H4 (cell line): Measurements from ENCODE around the gene SPAST. TPM values are rescaled to one million over a fixed set of nuclear protein-coding genes. Genes with fewer than 3 reads are reported as not detected.
"Not testable (repeated sequence)": the region's sequence is repeated elsewhere in the genome, so short reads cannot be mapped to it uniquely, and the experiment has no call there.

Source experiments
- DNase-seq: peaks from one replicate; pipeline ENCODE4 v3.0.0-alpha.2; 2015; ENCODE audit warnings: low spot score
- total RNA-seq: library from RNA; depleted of rRNA; stranded (reverse); fragments of >200 nt; shearing (Covaris generic); gene quantifications from 2 replicates; pipeline ENCODE4 v1.2.3, GENCODE V29; 2014; rRNA removed

The SPAST gene
- total RNA-seq, 1 experiment from 2014 or later: 9.4 TPM

DNA sequence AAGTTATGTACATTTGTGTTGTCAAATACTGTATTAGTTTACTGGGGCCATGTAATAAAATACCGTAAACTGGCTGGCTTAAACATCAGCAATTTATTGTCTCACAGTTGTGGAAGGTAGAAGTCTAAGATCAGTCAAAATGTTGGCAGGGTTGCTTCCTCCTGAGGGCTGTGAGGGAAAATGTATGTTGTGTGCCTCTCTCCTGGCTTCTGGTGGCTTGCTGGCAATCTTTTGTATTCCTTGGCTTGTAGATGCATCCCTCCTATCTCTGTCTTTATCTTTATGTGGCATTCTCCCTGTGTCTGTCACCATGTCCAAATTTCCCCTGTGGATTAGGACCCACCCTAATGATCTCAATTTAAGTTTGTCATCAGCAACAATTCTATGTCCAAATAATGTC is 65.3 kb downstream of the SPAST start:
- DNase-seq: no peak

- no peak for DNase-seq
These were observed 65.7 kb downstream of the SPAST start for GRCh38 chr2:32129086-32129485.

DNA sequence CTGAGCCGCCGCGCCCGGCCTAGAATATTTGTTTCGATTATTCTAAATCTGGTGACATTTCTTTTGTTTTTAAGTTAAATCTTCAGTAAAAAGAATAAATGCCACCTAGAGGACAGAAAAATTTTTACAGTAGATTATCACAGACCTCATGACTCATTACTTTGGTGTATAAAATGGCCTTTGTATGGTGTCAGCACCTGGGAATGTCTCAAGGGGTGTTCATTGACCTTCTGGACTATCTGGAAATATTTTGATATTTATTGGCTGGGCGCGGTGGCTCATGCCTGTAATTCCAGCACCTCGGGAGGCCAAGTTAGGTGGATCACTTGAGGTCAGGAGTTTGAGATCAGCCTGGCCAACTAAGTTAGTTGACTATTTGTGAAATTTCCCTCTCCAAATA is 72.1 kb downstream of the SPAST start:
- peak; percentile 42 for DNase-seq

DNA sequence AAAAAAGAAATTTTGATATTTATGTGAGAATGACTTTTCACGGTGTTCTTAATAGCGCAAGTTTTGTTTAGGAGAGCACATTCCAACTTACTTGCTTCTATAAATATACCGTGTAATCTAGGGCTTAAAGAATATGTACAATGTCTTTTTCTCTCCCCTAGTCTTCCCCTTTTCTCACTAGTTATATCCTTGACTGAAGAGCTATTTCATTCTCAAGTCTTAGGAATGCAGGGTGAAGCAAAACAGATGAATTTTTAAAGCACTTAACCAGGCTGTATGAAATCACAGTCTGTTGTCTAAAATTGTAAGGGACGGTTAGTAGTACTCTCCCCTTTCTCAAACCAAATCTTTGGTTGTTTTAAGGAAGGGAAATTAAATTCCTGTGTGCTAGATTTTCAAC is 72.7 kb downstream of the SPAST start:
- DNase-seq: no peak

DNA sequence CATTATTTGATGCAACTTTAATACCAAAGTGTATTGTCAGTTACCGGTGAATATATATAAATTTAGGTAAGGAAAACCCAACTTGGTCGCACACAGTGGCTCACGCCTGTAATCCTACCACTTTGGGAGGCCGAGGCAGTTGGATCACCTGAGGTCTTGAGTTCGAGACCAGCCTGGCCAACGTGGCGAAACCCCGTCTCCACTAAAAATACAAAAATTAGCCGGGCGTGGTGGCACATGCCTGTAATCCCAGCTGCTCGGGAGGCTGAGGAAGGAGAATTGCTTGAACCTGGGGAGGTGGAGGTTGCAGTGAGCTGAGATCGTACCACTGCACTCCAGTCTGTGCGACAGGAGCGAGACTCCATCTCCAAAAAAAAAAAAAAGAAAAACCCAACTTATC is 88.2 kb downstream of the SPAST start:
- DNase-seq: not testable (repeated sequence)

GRCh38 chr2:32159678-32160077 is 96.3 kb downstream of the SPAST start:
- DNase-seq: no peak

DNA sequence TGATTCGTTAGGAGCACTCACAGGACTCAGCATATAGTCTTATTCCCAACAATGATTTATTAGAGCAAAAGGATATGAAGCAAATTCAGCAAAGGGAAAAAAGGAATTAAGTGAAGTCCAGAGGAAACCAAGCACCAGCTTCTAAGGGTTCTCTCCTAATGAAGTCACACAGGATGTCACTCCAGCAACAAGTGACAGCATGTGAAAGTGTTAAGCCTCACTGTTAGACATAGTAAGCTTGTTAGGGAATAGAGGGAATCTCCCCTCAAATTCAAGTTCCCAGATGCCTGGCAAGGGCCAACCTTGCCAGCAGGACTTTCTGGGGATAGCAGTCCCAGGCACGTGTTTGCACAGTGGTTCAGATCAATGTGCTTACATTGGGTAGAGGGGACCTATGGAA is 97.9 kb downstream of the SPAST start:
- no peak for DNase-seq

GRCh38 chr2:32164254-32164653 is 100.9 kb downstream of the SPAST start:
- not testable (repeated sequence) for DNase-seq

GRCh38 chr2:32165027-32165347 is 101.6 kb downstream of the SPAST start:
- not testable (repeated sequence) for DNase-seq

DNA sequence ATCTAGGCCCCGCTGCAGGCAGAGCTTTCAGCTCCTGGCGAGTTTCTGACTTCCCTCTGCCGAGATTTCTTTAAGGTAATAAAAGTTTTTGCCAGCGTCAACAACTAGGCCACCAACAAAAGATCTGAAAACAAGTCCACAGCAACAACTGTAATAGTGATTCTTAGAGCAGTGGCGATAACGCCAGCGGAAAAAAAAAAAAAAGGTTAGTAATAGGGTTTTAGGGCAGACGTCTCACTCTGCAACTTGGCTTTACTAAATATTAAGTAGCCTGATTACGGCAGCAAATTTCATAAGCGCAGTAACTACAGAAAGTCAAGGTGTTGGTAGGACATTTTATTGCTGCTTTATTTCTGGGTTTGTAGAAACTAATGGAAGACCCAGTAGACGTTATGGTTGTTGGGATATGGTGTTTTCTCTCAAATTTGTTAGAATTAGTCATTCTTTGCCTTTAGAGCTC is 102.8 kb downstream of the SPAST start:
- no peak for DNase-seq

DNA sequence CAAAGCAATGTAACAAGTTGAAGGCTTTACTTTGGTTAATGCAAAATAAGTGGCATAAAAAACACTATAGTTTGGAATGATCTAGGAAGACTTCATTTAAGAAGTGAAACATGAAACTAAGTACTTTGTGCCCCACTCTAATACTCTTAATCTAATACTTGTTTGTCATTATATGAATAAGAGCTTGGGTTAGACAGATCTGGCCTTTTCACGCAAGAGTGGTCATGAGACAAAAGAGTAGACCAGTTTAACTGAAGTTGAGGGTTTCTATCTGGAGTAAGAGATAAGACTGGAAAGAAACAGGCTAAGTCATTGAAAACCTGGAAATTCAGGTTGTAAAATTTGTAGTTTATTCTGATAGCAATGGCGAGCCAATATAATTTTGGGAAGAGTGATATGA is 105.2 kb downstream of the SPAST start:
- no peak for DNase-seq

DNA sequence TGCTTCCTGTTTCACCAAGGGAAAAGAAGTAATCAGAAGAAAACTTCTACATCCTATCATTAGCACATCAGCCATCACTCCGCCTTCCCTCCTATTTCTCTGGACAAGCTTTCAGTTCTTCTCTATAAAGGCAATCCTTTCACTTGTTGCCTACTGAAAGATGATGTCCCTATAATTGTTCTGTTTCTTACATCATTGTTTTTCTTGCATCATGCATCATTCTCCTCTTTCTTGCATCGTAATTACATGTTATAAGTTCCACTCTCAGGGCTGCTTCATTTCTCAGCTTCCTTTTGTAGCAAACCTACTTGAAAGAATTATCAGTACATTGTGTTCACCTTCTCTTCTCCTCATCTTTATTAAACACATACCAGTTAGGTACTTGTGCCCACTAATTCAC is 109.5 kb downstream of the SPAST start:
- no peak for DNase-seq

DNA sequence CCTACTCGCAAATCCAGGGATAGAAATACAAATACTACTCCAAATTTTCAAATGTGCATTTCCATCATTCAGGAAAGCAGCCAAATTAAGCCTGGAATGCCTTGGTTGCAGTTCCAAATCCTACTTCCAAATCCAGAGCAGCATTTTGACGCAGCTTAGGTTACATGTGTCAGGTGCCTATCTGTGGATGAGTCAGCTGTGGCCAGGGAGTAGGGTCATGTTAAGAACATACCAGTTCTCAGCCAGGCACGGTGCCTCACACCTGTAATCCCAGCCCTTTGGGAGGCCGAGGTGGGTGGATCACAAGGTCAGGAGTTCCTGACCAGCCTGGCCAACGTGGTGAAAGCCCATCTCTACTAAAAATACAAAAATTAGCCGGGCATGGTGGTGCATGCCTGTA is 119.3 kb downstream of the SPAST start:
- DNase-seq: no peak

DNA sequence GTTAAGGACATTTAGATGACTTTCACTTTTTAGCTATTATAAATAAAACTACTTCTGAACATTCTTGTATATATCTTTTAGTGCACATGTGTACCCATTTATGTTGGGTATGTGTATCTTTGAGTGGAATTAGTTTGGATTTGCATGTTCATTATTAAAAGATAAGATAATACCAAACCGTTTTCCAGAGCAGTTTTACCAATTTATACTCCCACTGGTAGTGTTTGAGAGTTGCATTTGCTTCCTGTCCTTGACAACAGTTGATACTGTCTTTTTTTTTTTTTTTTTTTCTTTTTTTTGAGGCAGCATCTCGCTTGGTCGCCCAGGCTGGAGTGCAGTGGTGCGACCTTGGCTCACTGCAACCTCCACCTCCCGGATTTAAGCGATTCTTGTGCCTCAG is 125.7 kb downstream of the SPAST start:
- DNase-seq: no peak

DNA sequence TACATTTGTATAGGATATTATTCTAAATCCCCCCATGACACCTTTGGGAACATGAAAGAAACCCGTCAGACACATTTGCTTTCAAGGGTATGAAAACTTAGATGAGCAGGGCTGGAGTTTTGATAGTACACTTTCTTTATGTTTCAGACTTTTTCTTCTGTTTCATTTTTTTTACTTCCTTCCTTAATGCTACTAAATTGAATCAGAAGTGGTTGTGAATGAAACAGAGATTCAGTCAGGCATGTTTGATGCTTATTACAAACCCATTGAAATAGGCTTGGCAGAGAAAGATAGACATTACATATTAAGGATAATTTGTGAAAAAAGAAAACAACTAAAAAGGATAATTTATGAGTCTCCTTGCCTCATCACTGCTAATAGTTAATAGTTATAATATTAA is 129.1 kb downstream of the SPAST start:
- no peak for DNase-seq

GRCh38 chr2:32200814-32201213 is 137.5 kb downstream of the SPAST start:
- DNase-seq: no peak

- not testable (repeated sequence) for DNase-seq
These were observed 140.1 kb downstream of the SPAST start for GRCh38 chr2:32203428-32203827.

Other genes with a start within 250 kb of the SPAST start
- 23.1 and 31.4 TPM in 2 replicates for gene MEMO1, start 52.5 kb upstream of the SPAST start, total RNA-seq
- 72.2 and 86.0 TPM in 2 replicates for gene DPY30, start 23.8 kb upstream of the SPAST start, total RNA-seq
- gene SLC30A6, start 102.3 kb downstream of the SPAST start, total RNA-seq: 16.6 and 23.3 TPM in 2 replicates
- not detected in 2 replicates for gene NLRC4, start 201.3 kb downstream of the SPAST start, total RNA-seq
- gene YIPF4, start 214.3 kb downstream of the SPAST start, total RNA-seq: 13.5 and 28.0 TPM in 2 replicates